Stimulated activated CD8-positive, alpha-beta memory T cell treated with anti-CD3 and anti-CD28 coated beads, Interleukin-12 subunit alpha, Interleukin-12 subunit beta, amount 100 ng/mL, for 1 hour (primary cell): ENCODE results near the gene C10orf143.

Experiments
- DNase-seq: peaks from one replicate; pipeline ENCODE4 v3.0.0-alpha.2; 2020; ENCODE audit warnings: low read depth

C10orf143 gene

DNA sequence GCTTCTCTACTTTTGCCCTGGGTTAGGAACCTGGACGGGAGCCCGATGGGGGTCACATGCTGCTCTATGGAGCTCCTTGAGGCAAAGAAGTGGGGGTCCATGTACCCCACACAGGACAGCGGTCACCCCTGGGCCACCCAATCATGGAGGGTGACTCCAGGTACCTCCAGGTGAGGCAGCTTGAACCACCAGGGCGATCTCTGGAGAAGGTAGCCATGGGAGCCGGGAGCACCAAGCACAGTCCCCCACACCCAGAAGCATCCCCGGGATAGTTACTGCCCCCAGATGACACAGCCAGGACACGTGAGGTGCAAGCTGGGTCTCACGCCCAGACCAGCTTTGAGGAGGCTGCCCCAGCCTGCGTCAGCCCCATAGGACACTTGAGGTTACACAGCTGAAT, 58.4 kb downstream of the C10orf143 start:
- no peak for DNase-seq

- DNase-seq, result no peak
These were observed 59.9 kb downstream of the C10orf143 start for GRCh38 chr10:130050721-130051120.

DNA sequence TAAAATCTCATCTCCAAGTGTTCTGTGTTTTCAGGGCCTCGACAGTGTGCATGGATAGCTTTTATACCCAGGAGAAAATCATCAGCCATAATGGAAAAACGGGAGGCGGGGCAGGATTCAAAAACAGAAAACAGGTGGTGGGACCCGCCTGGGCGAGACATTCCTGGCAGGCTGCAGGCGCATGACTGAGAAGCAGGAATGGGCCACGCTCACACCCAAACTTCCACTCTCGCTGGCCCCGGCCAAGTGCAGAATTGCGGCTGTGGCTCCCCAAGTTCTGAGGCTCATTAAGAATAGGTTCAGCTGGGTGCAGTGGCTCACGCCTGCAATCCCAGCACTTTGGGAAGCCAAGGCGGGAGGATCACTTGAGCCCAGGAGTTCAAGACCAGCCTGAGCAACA, 60.6 kb downstream of the C10orf143 start:
- DNase-seq, result no peak

- no peak for DNase-seq
These were observed 61.4 kb downstream of the C10orf143 start for GRCh38 chr10:130049244-130049643.

DNA sequence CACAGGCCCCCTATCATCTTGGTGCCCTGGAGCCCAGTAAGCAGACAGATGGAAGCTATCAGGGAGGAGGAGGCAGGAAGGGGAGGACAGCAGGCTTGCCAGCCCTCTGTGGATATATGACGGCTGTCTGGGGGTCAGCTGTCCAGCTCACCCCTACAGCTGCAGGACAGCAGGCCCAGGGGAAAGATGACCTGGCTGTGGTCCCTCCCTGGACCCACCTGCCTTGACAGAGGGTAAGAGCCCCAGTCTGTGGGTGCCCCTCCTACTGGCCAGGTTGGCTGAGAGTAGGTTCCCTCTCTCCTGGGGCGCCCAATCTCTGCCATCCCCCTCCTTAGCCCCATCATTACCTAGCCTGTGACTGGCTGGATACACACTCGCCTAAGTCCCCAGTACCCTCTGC, 62.5 kb downstream of the C10orf143 start:
- no peak for DNase-seq

GRCh38 chr10:130047336-130047735, 63.3 kb downstream of the C10orf143 start:
- no peak for DNase-seq

GRCh38 chr10:130046591-130046990, 64.0 kb downstream of the C10orf143 start:
- no peak for DNase-seq

DNA sequence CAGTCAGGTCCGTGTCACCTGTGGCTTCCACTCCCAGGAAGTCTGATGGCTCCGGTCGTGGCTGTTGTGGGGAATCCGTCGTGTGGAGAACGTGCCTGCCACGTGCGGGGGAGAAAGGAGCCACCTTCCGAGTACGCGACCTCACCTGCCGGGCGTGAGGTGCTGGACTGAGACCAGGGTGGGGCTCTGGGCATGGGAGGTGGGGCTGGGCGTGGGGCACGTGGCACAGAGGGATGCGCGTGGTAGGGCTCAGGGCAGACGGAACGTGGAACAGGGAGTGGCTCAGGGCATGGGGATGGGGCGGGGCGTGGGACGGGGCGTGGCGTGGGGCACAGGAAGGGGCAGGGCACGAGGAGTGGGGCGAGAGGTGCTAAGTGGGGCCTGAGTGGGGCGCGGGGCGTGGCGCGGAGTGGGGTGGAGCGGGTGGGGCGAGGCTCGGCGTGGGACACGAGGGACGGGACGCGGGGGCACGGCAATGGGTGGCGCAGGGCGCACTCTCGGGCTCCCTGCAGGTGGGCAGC, 64.8 kb downstream of the C10orf143 start:
- no peak for DNase-seq

- DNase-seq, result no peak
These were observed 65.5 kb downstream of the C10orf143 start for GRCh38 chr10:130045091-130045652.

- DNase-seq, result no peak
These were observed 66.3 kb downstream of the C10orf143 start for GRCh38 chr10:130044067-130045061.

GRCh38 chr10:130043491-130043890, 67.1 kb downstream of the C10orf143 start:
- no peak for DNase-seq

DNA sequence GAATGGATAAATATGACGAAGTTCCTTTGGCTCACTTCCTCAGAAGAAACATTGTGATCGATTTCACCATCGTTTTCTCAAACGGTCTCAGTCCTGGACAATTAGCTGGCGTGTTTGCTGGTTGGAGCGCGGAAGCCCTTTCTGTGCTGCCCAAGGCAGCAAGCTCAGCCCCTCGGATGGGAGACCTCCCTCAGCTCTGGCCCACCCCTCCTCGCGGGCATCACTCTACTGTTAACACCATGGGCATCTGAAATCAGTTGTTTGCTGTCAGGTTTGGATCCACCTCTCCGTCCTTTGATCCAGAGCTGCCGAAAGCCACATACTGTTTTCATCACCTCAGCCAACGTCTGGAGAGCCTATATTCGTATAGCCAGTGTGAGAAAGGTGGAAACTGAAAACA, 68.2 kb downstream of the C10orf143 start:
- DNase-seq, result no peak

GRCh38 chr10:130041451-130042371, 68.9 kb downstream of the C10orf143 start:
- DNase-seq, result no peak

GRCh38 chr10:130040817-130041330, 69.8 kb downstream of the C10orf143 start:
- no peak for DNase-seq

DNA sequence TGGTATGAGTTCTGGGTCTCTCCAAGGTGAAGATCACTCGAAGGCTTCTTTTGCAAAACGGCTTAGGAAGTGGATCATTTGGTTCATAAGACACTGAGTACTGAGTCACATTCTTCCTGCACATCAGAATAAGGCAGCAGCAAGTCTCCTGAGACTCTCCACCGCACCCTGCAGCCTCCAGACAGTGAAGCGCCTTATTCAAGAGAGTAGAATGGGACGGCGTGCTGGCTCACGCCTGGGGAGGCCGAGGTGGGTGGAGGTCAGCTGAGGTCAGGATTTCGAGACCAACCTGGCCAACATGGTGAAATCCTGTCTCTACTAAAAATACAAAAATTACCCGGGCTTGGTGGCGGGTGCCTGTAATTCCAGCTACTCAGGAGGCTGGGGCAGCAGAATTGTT, 70.3 kb downstream of the C10orf143 start:
- DNase-seq, result no peak

DNA sequence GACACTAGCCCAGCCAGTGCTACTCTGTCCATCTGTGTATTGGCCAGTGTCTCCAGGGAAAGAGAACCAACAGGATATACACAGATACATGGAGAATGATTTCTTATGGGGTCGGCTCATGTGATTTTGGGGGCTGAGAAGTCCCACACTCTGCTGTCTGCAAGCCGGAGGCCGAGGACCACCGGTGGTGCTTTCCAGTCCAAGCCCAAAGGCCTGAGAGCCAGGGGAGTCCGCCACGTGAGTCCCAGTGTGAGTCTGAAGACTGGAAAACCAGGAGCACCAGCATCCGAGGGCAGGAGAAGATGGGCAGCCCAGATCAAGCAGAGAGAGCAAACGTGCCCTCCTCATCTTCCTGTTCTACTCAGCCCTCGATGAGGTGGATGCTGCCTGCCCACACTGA, 71.5 kb downstream of the C10orf143 start:
- no peak for DNase-seq

DNA sequence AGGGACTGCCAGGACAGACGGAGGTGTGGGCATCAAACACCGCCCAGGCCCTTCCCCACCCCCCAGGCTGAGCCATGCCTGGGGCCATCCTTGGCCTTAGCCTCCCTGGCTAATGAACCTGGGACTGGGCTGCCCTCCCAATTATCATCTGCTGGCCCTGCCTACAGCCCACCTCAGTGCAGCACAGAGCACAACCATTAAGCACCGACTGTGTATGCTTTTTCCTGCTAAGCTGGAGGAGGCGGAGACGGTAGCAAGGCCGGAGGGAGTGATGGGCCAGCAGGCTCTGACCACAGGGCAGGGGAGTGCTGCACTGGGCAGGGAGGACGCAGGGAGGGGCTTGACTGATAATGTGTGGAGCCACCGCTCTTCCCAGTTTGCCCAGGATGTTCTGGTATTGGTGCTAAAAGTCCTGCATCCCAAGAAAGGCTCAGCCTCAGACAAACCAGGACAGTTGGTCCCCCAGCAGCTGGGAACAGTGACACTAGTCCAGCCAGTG, 72.0 kb downstream of the C10orf143 start:
- no peak for DNase-seq

DNA sequence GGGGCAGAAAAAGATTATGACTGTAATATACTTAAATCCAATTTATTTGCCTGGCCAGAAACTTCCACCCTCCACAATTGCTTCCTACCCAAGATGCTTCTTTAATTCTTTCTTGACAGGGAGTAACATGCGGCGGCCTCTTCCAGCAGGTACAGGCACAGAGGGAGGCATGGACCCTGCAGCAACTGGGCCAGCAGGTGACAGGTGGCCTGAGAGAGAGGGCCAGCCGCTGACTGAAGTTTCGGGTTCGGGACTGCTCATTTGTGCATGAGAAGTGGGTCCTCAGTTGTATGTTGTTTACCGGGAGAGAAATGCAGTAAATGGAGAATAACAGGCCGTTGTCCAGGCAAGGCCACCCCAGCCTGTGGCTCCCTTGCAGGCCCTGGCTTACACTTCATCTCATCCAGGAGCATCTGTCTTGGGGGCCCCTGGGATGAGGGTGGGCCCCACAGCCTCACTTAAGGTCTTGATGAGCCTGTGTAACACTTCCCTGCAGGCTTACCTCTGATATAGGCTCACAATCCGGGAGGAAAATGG, 72.5 kb downstream of the C10orf143 start:
- no peak for DNase-seq

GRCh38 chr10:130037169-130037661, 73.4 kb downstream of the C10orf143 start:
- DNase-seq, result no peak

- DNase-seq, result no peak
These were observed 74.1 kb downstream of the C10orf143 start for GRCh38 chr10:130036296-130037065.
